KBM-7 (cell line): Measurements from ENCODE around the gene GPX1.
"Not testable (repeated sequence)": the region's sequence is repeated elsewhere in the genome, so short reads cannot be mapped to it uniquely, and the experiment has no call there.

Experiments used
- DNase-seq: peaks from one replicate; pipeline ENCODE4 v3.0.0-alpha.2; 2015
- in situ Hi-C: fragments of 300-500 bp; cut with MboI; formaldehyde crosslinking; loops from 2 replicates; pipeline ENCODE4 v1.14.3; 2020; ENCODE audit warnings: low sequenced_read_pairs, low pct_unique_long_range_greater_than_20kb, mixed read lengths

GPX1 gene

DNA sequence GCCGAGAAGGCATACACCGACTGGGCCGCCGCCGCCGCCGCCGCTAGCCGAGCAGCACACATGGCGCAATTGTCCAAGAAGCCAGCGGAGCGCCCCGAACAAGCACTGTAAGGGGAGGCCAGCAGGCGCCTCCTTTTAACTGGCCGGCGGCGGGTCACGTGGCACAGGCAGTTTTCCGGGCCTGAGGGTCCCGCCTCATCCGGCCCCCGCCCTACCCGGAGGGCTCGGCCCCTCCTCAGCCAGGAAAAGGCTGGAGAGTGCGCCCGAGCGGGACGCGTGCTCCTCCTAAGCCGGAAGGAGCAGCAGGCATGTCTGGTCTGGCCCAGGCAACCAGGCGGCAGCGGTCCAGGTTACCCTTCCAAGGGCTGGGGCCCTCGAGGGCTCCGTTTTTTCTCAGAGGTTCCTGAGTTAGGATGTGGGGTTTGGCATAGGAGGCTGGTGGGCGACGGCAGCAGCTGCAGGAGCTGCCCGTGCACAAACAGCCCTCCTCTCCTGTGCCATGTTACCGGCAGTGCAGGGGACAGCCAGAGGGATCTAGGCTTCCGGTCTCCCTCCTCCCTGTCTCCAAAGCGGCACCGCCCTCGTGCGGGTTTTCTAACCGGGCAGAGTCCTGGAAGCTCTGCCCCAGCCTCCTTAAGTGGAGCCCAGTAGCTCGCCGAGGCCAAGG is at the start of gene GPX1:
GPX1 (minus strand) TSS at position 137 of the 667 bp plus-strand sequence; CDS start at position 62, 75 bp downstream.
- peak; percentile 98 for DNase-seq
- in situ Hi-C loops = no loop called here

DNA sequence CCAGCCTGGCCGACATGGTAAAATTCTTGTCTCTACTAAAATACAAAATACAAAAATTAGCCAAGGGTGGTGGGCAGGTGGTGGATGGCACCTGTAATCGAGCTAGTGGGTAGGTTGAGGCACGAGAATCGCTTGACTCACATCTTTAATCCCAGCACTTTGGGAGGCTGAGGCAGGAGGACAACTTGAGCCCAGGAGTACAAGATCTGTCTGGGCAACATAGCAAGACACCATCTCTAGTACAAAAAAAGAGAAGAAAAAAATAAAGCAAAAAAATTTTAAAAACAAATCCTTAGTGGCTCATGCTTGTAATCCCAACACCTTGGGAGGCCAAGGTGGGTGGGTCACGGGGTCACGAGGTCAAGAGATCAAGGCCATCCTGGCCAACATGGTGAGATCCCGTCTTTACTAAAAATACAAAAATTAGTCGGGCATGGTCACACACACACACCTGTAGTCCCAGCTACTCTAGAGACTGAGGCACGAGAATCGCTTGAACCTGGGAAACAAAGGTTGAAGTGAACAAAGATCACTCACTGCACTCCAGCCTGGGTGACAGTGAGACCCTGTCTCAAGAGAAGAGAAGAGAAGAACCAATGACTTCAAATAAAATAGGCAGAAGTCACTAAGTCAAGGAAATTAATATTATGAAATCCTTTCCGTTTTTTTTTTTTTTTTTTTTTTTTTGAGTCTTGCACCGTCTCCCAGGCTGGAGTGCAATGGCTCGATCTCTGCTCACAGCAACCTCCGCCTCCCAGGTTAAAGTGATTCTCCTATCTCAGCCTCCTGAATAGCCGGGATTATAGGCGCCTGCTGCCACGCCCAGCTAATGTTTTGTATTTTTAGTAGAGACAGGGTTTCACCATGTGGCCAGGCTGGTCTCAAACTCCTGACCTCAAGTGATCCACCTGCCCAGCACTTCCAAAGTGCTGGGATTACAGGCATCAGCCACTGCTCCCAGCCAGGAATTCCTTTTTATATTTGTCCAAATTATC is 48.7 kb upstream of the GPX1 start:
- in situ Hi-C loops = no loop called here
- DNase-seq = no peak

DNA sequence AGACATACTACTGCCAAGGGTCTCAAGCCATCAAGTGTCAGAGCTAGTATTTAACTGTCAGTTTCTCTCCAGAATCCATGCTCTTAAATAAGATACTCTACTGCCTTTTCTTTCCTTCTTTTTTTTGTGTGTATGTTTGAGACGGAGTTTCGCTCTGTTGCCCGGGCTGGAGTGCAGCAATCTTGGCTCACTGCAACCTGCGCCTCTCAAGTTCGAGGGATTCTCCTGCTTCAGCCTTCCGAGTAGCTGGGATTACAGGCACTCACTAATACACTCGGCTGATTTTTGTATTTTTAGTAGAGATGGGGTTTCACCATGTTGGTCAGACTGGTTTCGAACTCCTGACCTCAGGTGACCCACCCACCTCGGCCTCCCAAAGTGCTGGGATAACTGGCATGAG is 47.4 kb upstream of the GPX1 start:
- DNase-seq, in situ Hi-C loops: not testable (repeated sequence)

DNA sequence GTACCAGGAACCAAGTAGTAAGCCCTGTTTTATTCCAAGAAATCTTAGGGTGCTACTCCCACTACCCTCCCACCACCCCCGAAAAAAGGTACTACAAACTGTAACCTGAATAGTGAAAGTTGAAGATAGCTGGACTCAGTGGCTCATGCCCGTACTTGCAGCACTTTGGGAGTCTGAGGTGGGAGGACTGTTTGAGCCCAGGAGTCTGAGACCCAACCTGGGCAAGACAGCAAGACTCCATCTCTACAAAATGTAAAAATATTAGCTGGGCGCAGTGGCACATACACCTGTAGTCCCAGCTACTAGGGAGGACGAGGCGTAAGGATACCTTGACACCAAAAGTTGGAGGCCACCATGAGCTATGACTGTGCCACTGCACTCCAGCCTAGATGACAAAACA is 45.7 kb upstream of the GPX1 start:
- in situ Hi-C loops = no loop called here
- no peak for DNase-seq

DNA sequence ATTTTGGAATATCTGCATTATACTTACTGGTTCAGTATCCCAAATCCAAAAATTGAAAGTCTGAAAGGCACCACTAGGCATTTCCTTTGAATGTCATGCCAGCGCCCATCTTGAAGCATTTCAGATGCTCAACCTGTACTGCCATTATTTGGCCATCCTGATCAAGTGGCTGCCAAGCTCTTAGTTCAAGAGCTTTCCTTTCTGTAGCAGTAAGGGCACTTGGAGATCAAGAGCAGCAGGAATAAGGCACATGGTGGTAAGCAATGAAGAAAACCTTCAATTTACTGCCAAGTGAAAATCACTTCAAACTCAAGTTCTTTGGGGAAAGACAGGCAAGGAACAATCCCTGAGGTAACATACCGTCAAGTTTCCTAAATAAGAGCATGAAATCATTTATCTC is 43.6 kb upstream of the GPX1 start:
- DNase-seq = no peak
- in situ Hi-C loops = no loop called here

DNA sequence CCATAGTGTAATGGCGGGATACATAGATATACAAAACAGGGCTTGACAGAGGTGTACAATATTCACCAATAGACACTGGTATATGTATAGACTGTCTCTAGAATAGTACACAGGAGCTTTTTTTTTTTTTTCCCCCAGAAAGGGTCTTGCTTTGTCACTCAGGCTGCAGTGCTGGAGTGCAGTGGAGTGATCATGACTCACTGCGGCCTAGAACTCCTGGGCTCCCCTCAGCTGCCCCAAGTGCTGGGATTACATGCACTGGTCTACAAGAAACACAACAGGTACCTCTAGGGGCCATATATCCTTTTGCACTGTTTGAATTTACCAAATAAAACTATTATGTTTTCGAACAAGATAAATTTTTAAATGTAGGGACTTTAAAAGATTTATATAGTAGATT is 41.3 kb upstream of the GPX1 start:
- in situ Hi-C loops = no loop called here
- DNase-seq = no peak

DNA sequence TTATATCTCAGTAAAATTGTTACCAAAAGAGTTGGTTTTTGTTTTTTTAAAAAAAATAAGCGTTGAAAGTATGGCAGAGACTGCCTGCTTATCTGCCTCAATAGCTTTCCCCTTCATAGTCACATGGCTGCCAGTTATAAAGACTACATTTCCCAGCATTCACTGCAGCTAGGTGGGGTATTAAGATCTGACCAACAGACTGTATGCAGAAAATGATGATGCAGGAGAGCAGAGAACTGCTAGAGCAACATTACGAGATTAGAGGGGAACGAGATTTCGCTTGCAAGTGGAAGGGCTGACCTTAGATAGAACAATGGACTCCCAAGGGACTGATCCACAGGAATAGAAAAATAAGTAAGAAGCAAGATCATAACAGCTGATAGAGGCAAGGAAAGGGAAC is 39.3 kb upstream of the GPX1 start:
- DNase-seq = no peak
- in situ Hi-C loops = no loop called here

DNA sequence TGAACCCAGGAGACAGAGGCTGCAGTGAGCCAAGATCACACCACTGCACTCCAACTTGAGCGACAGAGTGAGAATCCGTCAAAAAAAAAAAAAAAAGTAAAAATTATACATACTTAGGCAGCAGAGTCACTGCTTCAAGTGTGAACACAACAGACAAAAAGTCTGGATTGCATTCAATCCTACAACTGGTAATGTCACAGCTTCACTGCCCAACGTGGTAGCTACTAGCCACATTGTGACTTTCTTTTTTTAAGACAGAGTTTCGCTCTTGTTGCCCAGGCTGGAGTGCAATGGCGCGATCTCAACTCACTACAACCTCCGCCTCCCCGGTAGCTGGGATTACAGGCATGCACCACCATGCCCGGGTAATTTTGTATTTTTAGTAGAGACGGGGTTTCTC is 33.2 kb upstream of the GPX1 start:
- in situ Hi-C loops = not testable (repeated sequence)

DNA sequence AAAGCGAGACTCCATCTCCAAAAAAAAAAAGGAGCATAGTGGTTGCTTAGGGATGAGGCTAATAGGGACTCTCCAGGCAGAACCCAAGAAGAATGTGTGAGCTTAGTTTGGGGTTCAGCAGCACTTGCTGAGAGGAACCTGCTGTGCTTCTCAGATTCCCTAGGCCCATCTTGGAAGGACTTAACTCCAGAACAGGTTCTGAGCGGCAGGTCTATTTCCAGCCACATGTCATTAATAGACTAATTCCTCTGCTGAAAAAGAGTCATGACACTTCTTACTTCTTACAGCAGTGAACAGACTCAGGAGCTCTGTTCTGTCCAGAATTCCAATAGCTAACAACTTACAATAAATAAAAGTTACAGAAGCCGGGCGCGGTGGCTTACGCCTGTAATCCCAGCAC is 31.1 kb upstream of the GPX1 start:
- DNase-seq = no peak
- in situ Hi-C loops = no loop called here

More for the DNA sequence above, 33.2 kb upstream of the GPX1 start:
- DNase-seq = not testable (repeated sequence)

DNA sequence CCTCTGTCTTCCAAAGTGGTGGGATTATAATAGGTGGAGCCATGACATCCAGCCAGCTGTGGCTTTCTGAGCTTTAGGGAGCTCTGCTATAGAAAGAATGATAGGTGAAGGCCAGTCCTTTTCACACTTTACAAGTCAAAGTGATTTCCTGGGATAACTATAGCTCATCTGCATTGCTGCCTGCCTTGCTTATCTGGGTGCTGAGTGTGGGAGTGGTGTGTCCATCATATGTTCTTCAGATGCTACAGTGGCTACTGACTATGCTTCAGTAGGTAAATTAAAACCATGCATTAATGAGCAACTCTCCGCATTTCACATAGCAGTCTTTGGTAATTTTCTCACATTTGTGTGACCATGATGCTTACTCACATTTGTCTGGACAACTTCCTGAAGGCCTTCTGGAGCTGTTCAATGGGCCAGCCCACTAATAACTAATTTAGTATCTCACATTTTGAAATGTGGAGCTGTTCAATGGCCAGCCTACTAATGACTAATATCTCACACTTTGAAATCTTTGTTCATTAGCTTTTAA is 30.2 kb upstream of the GPX1 start:
- no peak for DNase-seq
- in situ Hi-C loops = no loop called here

DNA sequence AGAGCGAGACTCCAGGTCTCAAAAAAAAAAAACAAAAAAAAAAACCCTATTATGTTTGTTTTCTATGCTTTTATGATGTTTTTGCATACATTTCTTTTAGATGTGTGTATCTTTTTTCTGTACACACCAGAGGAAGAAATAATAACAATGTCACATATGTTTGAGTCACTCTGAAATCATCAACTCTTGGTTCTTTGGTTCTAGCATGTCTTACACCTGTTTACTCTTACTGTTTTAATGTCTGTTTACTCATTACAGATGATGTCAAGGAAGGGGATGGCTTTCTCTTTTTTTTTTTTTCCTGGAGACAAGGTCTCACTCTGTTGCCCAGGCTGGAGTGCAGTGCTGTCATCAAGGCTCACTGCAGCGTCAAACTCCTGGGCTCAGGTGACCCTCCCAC is 29.6 kb upstream of the GPX1 start:
- DNase-seq = no peak
- in situ Hi-C loops = no loop called here

DNA sequence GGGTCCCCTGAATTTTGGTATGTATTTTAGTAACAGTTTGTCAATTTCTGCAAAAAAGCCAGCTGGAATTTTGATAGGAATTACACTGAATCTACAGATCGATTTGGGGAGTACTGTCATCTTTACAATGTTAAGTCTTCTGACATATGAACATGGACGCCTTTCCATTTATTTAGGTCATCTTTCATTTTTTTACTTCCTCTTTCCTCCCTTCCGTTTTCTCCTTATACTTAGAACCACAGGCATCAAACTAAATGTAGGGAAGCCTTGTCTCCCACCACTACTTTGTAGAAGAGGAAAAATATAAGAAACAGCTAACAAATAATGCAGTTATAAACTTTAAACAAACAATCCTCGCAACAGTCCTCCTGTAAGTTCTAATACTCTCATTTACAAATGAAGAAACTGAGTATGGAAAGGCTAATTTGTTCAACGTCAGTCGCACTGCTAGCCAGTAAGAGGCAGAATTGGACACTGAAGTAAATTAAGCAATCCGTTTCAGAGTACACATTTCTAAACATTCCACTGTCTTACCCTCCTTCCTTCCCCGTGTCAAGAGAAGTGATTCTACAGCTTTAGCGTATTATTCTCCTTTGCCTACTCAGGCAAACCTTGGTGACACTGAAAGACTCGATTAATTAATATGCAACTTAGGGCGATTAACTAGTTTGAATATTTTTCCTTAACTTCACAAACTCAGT is 28.1 kb upstream of the GPX1 start:
- in situ Hi-C loops = no loop called here
- DNase-seq = peak; percentile 82

DNA sequence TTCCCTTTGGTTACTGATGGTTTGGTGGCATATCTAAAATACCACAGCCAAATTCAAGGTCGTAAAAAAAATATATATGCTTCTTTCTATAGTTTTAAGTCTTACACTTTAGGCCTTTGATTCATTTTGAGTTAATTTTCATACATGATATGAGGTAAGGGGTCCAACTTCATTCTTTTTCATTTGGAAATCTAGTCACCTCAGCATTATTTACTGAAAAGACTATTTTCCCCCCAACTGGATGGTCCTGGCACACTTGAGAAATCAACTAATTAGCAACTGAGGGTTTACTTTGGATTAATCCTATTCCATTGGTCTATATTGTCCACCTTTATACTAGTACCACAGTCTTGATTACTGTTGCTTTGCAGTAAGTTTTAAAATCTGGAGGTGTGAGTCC is 27.5 kb upstream of the GPX1 start:
- in situ Hi-C loops = no loop called here
- DNase-seq = no peak

DNA sequence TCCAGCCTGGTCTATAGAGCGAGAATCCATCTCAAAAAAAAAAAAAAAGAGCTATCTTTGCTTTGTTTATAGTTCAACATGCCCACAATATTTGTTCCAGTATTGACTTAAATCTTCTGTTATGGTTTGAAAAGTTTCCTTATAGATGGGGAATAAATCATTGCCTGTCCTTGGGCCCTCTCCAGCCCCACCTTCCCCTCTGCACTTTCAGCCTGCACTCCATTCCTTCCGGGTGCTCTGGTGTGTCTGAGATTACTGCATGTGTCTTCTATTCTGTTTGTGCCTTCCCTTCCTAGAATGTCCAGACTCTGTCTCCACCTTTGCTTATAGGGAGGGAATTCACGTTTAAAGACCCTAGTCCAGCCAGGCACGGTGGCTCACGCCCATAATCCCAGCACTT is 25.2 kb upstream of the GPX1 start:
- in situ Hi-C loops = no loop called here
- DNase-seq = no peak

DNA sequence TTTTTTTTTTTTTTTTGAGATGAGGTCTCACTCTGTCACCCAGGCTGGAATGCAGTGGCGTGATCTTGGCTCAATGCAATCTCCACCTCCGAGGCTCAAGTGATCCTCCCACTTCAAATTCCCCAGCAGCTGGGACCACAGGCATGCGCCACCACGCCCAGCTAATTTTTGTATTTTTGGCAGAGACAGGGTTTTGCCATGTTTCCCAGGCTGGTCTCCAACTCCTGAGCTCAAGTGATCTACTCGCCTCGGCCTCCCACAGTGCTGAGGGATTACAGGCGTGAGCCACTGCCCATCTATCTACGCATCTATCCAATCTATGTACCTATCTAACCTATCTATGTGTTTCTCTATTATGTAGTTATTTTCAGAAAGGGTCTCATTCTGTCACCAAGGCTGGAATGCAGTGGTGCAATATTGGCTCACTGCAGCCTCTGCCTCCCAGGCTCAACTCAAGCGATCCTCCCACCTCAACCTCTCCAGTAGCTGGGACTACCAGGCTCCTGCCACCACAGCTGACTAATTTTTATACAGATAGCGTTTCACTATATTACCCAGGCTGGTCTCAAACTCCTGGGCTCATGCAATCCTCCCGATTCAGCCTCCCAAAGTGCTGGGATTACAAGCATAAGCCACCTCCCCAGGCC is 20.2 kb upstream of the GPX1 start:
- in situ Hi-C loops = no loop called here
- no peak for DNase-seq

DNA sequence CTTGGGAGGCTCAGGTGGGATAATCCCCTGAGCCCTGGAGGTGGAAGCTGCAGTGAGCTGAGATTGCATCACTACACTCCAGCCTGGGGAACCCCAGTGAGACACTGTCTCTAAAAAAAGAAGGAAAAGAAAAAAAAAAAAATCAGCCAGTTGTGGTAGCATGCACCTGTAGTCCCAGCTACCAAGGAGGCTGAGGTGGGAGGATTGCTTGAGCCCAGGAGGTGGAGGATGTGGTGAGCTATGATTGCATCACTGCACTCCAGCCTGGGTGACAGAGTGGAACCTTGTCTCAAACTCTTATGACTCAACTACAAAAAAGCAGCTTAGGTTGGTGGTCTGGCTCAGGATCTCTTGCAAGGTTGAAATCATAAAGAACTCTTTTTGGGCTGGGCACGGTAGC is 19.3 kb upstream of the GPX1 start:
- in situ Hi-C loops = no loop called here
- DNase-seq = peak; percentile 72

DNA sequence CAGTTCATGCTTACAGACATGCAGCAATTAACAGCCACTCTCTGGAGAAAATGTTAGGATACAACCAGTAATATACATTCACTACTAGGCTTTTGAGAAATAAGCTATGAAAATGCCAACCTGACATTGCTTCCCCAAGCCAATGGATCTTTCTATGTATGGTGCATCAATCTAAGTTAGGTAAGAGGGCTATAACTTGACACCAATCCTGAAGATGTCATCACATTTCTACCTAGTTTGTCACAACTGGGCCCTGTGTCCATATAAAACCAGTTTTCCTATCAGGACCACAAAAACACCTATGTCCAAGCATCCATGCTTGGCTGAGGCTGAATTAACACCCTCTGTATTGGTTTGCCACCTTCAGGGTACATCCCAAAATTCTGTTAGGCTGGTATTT is 13.8 kb upstream of the GPX1 start:
- in situ Hi-C loops = no loop called here
- no peak for DNase-seq

DNA sequence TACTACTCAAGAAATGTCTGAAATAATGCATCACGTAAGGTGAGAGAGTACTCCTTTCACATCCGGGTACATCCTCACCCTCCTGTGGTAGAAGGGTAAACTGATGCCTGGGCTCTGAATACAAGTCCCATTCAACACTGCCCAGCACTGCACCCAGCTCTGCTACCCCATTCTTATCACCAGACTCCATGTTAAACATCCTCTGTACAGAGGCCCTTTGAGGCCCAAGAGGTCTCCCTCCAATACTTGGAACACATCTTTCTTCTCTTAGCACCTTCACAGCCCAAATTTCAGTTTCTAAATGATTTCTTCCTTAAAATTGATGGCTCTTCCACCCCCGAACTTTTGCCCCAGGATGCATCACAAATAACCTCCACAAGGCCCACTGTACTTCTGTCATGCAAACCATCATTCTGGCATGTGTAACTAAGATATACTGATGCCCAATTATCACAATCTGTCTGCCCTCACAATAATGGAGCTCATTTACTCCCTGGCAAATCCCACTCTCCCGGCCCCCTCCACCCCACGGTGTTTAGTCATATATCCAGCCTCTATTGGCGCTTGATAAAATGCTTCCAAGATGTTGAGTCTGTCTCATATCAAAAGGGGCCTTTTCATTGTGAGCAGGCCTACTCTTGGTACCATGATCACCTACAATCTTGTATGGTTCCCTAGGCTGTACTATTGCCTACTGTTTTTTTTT is 12.6 kb upstream of the GPX1 start:
- in situ Hi-C loops = no loop called here

DNA sequence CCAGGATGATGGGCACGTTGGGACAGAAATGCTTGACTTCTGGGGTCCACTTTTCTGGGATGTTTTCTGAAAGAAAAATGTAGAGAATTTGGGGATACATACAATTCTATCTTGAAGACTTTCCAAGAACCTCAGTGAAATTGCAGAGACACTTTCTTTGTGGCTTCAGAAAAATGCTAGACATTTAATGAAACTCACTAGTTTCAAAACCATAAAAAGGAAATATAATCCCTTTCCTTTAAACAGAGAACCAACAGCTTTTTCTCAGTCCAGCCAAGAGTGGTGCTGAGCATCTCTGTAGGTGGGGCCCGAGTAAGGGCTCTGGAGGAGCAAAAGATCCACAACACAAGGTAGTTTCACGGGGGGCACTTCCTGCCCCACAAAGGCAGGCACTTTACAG is 4.4 kb upstream of the GPX1 start:
- no peak for DNase-seq
- in situ Hi-C loops = no loop called here

More for the DNA sequence above, 12.6 kb upstream of the GPX1 start:
- no peak for DNase-seq
